Activated naive CD8-positive, alpha-beta T cell treated with anti-CD3 and anti-CD28 coated beads, Interleukin-2, amount 10 ng/mL, durations not matched to agents 7 days and 5 days (primary cell): Measurements from ENCODE around the gene NT5C. TPM values are rescaled to one million over a fixed set of nuclear protein-coding genes. Genes with fewer than 3 reads are reported as not detected.

ENCODE experiments used
- ATAC-seq: fragments of 150-1000 bp; cut with Tn5 transposase; one replicate; pipeline ENCODE4 v1.10.0; 2021; ENCODE audit warnings: low read depth, moderate library complexity
- POLR2A ChIA-PET: fragments of 350-600 bp; sonication (Branson Sonifier 250); formaldehyde crosslinking; loops from one replicate; lab custom pipeline; 2021; ENCODE audit warnings: antibody characterized with exemption; lab: Charles Lee
- DNase-seq: peaks from one replicate; pipeline ENCODE4 v3.0.0; 2021
- H3K27ac Mint-ChIP-seq: one replicate; pipeline ENCODE4 v1.8.0; 2022; ENCODE audit warnings: mild to moderate bottlenecking, mixed read lengths
- H3K27me3 Mint-ChIP-seq: one replicate; pipeline ENCODE4 v1.8.0; 2022; ENCODE audit warnings: mild to moderate bottlenecking, moderate library complexity, mixed read lengths
- H3K36me3 Mint-ChIP-seq: one replicate; pipeline ENCODE4 v1.8.0; 2021; ENCODE audit warnings: mild to moderate bottlenecking, mixed read lengths
- H3K4me1 Mint-ChIP-seq: one replicate; pipeline ENCODE4 v1.8.0; 2021; ENCODE audit warnings: mixed read lengths
- H3K4me3 Mint-ChIP-seq: one replicate; pipeline ENCODE4 v1.8.0; 2022; ENCODE audit warnings: mild to moderate bottlenecking, moderate library complexity, mixed read lengths
- H3K9me3 Mint-ChIP-seq: one replicate; pipeline ENCODE4 v1.8.0; 2021; ENCODE audit warnings: mixed read lengths
- total RNA-seq, 2 experiments: library from RNA; stranded (reverse); gene quantifications; one replicate each; pipeline ENCODE4 v1.2.3, GENCODE V29; 2021

The NT5C gene
- total RNA-seq, 2 experiments from 2014 or later: 69.9 to 70.8 TPM

DNA sequence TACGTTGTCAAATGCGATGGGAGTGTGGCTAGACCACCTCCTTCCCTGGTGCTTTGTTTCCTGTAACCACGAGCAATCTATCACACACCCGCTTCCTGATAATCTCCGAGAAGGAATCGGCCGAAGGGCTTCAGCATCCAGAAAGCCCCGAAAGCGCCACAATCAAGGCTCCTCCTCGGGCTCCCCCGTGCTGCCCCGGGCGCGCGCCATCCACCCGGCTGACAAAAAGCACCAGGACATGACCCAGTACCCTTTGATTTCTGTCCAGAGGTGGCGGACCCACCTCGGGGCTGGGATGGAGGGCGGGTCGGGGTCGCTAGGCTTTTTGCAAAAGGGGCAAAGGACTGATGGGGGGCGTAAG lies 22.5 kb downstream of the NT5C start:
- Mint-ChIP-seq H3K36me3 (peaks cover 10% of the 10 kb centered on the region), H3K27me3 (no peaks in the 10 kb centered on the region), H3K9me3 (no peaks in the 10 kb centered on the region), H3K27ac (peak overlapping the region; percentile 61), H3K4me1 (peaks cover 25% of the 10 kb centered on the region), H3K4me3 (peak overlapping the region; percentile 95)
- peak; percentile 16 for ATAC-seq
- peak; percentile 56 for DNase-seq
- POLR2A ChIA-PET: interaction anchor here (0.7 to 7.1 kb wide), 14 partner anchors 18 to 162 kb away, joined by 3 to 45 read pairs (median 5); partner anchors contain the start of genes GGA3, HID1, JPT1 and MIF4GD

DNA sequence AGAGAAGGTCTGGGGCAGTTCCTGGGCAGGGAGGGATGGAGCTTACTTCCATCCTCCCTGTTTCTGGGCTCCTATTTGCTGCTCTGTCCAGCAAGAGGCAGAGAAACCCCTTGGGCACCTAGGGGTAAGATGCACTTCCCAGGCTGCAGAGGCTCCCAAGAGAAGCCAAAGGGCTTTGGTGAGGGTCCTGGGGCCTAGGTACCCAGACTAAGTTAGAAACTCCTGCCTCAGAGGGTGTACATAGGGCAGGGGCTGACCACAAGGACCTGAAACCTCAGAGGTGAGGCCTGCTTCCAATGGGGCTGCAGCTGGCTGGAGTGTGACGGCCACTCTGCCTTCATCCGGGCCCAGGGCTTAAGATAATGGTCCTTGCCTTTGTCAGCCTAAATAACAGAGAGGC lies 23.3 kb downstream of the NT5C start:
- Mint-ChIP-seq H3K4me1 (peaks cover 24% of the 10 kb centered on the region), H3K9me3 (no peaks in the 10 kb centered on the region), H3K36me3 (peaks cover 9% of the 10 kb centered on the region), H3K4me3 (peak overlapping the region; percentile 52), H3K27ac (no peak overlapping the region), H3K27me3 (no peaks in the 10 kb centered on the region)
- ATAC-seq (no peak), DNase-seq (no peak)
- POLR2A ChIA-PET: no interaction called here

- ATAC-seq (no peak), DNase-seq (peak; percentile 45)
- Mint-ChIP-seq H3K9me3 (no peaks in the 10 kb centered on the region), H3K27ac (no peak overlapping the region), H3K36me3 (no peaks in the 10 kb centered on the region), H3K4me3 (no peak overlapping the region), H3K27me3 (peaks cover 3% of the 10 kb centered on the region), H3K4me1 (peaks cover 16% of the 10 kb centered on the region)
- POLR2A ChIA-PET: no interaction called here
Measured at GRCh38 chr17:75105126-75106080, 26.1 kb downstream of the NT5C start.

- H3K4me1 Mint-ChIP-seq: peaks cover 12% of the 10 kb centered on the region
- DNase-seq (no peak), ATAC-seq (no peak)
- H3K27ac Mint-ChIP-seq: peak overlapping the region; percentile 48
- no peak overlapping the region for H3K4me3 Mint-ChIP-seq
- H3K36me3 Mint-ChIP-seq: no peaks in the 10 kb centered on the region
- POLR2A ChIA-PET: interaction anchor here (0.8 kb wide), 1 partner anchor 10 kb away, joined by 6 read pairs; no protein-coding TSS in a partner anchor
- peaks cover 3% of the 10 kb centered on the region for H3K27me3 Mint-ChIP-seq
- H3K9me3 Mint-ChIP-seq: no peaks in the 10 kb centered on the region
Measured at GRCh38 chr17:75103601-75104554, 27.7 kb downstream of the NT5C start.

DNA sequence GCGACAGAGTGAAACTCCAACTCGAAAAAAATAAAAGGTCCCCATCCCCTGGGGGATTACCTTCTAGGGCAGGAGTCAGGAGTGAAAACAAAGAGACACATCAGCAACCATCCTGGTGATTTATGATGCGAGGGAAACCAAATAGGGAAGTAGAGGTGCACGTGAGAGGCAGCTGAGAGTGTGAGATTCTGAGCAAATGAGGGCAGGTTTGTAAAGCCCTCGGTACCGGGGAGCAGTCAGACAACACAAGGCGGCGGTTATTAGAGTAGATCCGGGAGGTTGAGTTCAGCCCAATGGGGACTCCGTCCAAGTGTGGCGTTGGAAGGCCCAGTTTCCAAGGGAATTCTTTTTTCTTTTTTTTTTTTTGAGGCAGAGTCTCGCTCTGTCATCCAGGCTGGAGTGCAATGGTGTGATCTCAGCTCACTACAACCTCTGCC lies 29.1 kb downstream of the NT5C start:
- H3K4me3 Mint-ChIP-seq: no peak overlapping the region
- H3K27me3 Mint-ChIP-seq: peaks cover 3% of the 10 kb centered on the region
- ATAC-seq: no peak
- H3K36me3 Mint-ChIP-seq: no peaks in the 10 kb centered on the region
- POLR2A ChIA-PET: interaction anchor here (1.2 kb wide), 1 partner anchor 29 kb away, joined by 5 read pairs; no protein-coding TSS in a partner anchor
- DNase-seq: no peak
- H3K27ac Mint-ChIP-seq: no peak overlapping the region
- H3K4me1 Mint-ChIP-seq: peaks cover 6% of the 10 kb centered on the region
- no peaks in the 10 kb centered on the region for H3K9me3 Mint-ChIP-seq

DNA sequence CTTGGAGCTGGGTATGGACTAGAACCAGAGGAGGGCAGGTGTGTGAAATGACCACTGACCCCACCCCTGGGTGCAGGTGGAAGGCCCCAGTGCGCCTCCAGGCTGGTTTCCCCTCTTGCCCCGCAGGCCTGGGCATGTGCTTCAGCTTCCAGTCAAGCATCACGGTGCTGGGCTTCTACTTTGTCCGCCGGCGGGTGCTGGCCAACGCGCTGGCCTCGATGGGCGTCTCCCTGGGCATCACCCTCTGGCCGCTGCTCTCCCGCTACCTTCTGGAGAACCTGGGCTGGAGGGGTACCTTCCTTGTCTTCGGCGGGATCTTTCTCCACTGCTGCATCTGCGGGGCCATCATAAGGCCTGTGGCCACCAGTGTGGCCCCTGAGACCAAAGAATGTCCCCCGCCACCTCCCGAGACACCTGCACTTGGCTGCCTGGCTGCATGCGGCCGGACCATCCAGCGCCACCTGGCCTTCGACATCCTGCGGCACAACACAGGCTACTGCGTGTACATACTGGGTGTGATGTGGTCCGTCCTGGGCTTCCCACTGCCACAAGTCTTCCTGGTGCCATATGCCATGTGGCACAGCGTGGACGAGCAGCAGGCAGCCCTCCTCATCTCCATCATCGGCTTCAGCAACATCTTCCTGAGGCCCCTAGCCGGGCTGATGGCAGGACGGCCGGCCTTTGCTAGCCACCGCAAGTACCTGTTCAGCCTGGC lies 31.5 kb downstream of the NT5C start:
- Mint-ChIP-seq H3K4me1 (peaks cover 2% of the 10 kb centered on the region), H3K4me3 (no peak overlapping the region), H3K9me3 (no peaks in the 10 kb centered on the region), H3K27ac (no peak overlapping the region), H3K36me3 (no peaks in the 10 kb centered on the region), H3K27me3 (peaks cover 3% of the 10 kb centered on the region)
- no peak for ATAC-seq
- POLR2A ChIA-PET: interaction anchor here (1.7 kb wide), 1 partner anchor 14 kb away, joined by 5 read pairs; no protein-coding TSS in a partner anchor
- no peak for DNase-seq

- no peaks in the 10 kb centered on the region for H3K36me3 Mint-ChIP-seq
- ATAC-seq (no peak), DNase-seq (no peak)
- POLR2A ChIA-PET: no interaction called here
- no peak overlapping the region for H3K27ac Mint-ChIP-seq
- peaks cover 3% of the 10 kb centered on the region for H3K27me3 Mint-ChIP-seq
- no peaks in the 10 kb centered on the region for H3K9me3 Mint-ChIP-seq
- H3K4me1 Mint-ChIP-seq: peaks cover 2% of the 10 kb centered on the region
- no peak overlapping the region for H3K4me3 Mint-ChIP-seq
Measured at GRCh38 chr17:75098861-75099260, 32.7 kb downstream of the NT5C start.

DNA sequence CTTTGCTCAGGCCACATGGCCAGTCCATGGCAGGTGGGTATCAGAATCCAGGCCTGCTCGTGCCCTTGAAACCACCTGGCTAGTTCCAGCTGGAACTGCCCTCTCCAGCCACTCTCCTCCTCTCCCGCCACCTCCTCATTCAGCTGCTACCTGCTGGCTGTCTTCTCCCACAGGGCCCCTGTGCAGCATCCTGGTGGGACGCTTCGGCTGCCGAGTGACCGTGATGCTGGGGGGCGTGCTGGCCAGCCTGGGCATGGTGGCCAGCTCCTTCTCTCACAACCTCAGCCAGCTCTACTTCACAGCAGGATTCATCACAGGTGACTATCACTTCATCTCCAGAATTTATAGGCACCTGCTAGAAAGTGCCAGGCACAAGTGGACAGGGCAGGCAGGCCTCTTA lies 33.7 kb downstream of the NT5C start:
- POLR2A ChIA-PET: no interaction called here
- DNase-seq (no peak), ATAC-seq (no peak)
- no peak overlapping the region for H3K27ac Mint-ChIP-seq
- peaks cover 2% of the 10 kb centered on the region for H3K4me1 Mint-ChIP-seq
- no peaks in the 10 kb centered on the region for H3K9me3 Mint-ChIP-seq
- H3K36me3 Mint-ChIP-seq: no peaks in the 10 kb centered on the region
- no peak overlapping the region for H3K4me3 Mint-ChIP-seq
- peaks cover 3% of the 10 kb centered on the region for H3K27me3 Mint-ChIP-seq

- Mint-ChIP-seq H3K27me3 (no peaks in the 10 kb centered on the region), H3K27ac (no peak overlapping the region), H3K9me3 (no peaks in the 10 kb centered on the region), H3K4me1 (peaks cover 4% of the 10 kb centered on the region), H3K4me3 (no peak overlapping the region), H3K36me3 (no peaks in the 10 kb centered on the region)
- ATAC-seq: no peak
- POLR2A ChIA-PET: no interaction called here
- no peak for DNase-seq
Measured at GRCh38 chr17:75096082-75096625, 35.4 kb downstream of the NT5C start.

DNA sequence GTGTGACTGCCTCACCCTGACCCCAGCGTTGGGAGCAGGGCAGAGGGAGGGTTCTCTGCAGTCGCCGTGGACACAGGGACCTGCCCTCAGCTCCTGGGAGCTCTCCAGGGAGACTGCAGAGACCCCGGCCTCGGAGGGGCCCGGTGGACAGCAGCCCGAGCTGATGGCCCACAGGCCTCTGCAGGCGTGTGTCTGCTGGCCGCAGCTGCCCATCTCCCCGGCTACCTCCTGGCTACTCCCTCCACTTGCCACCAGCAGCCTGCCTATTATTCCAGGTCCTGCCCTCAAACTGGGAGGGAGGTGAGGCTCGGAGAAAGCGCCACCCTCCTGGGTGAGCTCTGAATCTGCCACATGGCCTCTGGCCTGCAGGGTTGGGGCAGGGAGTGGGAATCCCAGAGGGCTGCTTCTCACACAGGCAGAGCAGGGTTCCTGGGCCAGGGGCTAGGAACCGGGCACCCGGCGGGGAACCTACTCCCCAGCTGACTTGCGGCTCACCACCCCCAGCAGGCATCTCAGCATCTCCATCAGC lies 36.6 kb downstream of the NT5C start:
- ATAC-seq (no peak), DNase-seq (no peak)
- Mint-ChIP-seq H3K36me3 (no peaks in the 10 kb centered on the region), H3K4me1 (peaks cover 7% of the 10 kb centered on the region), H3K4me3 (no peak overlapping the region), H3K27ac (no peak overlapping the region), H3K9me3 (no peaks in the 10 kb centered on the region), H3K27me3 (no peaks in the 10 kb centered on the region)
- POLR2A ChIA-PET: no interaction called here

- Mint-ChIP-seq H3K27ac (no peak overlapping the region), H3K27me3 (no peaks in the 10 kb centered on the region), H3K9me3 (no peaks in the 10 kb centered on the region), H3K4me3 (no peak overlapping the region), H3K36me3 (no peaks in the 10 kb centered on the region), H3K4me1 (peaks cover 15% of the 10 kb centered on the region)
- POLR2A ChIA-PET: no interaction called here
- ATAC-seq (no peak), DNase-seq (no peak)
Measured at GRCh38 chr17:75093548-75094158, 37.9 kb downstream of the NT5C start.

- Mint-ChIP-seq H3K27ac (no peak overlapping the region), H3K4me3 (no peak overlapping the region), H3K9me3 (no peaks in the 10 kb centered on the region), H3K27me3 (no peaks in the 10 kb centered on the region), H3K4me1 (peaks cover 22% of the 10 kb centered on the region), H3K36me3 (no peaks in the 10 kb centered on the region)
- DNase-seq (no peak), ATAC-seq (no peak)
- POLR2A ChIA-PET: interaction anchor here (1.2 kb wide), 1 partner anchor 18 kb away, joined by 3 read pairs; no protein-coding TSS in a partner anchor
Measured at GRCh38 chr17:75091855-75092327, 39.7 kb downstream of the NT5C start.
